Amniotic stem cell (primary cell): ENCODE data around the gene IER5.

Experiments used
- DNase-seq: peaks from one replicate; lab custom pipeline; 2025; lab: John Stamatoyannopoulos, UW

IER5 gene

GRCh38 chr1:181135437-181135731, 46.9 kb downstream of the IER5 start:
- no peak for DNase-seq

GRCh38 chr1:181135815-181136737, 47.6 kb downstream of the IER5 start:
- DNase-seq = peak; percentile 84

- DNase-seq = no peak
Observed at GRCh38 chr1:181136738-181137122, 48.2 kb downstream of the IER5 start.

- DNase-seq = no peak
Observed at GRCh38 chr1:181137217-181137743, 48.8 kb downstream of the IER5 start.

- DNase-seq = no peak
Observed at GRCh38 chr1:181139631-181140061, 51.1 kb downstream of the IER5 start.

GRCh38 chr1:181140398-181140797, 51.9 kb downstream of the IER5 start:
- DNase-seq = no peak

GRCh38 chr1:181140891-181141290, 52.4 kb downstream of the IER5 start:
- no peak for DNase-seq

- DNase-seq = peak; percentile 52
Observed at GRCh38 chr1:181141431-181141910, 53.0 kb downstream of the IER5 start.
